Endodermal cell (in vitro differentiated cells): ENCODE data around the gene IFT88. TPM values are rescaled to one million over a fixed set of nuclear protein-coding genes. Genes with fewer than 3 reads are reported as not detected.

Experiments used
- DNase-seq: peaks from one replicate; pipeline ENCODE4 v3.0.0-alpha.2; 2017
- H3K27ac ChIP-seq: 2 replicates; pipeline ENCODE4 v1.5.1; 2013; ENCODE audit warnings: mild to moderate bottlenecking, low read depth, low read length, moderate library complexity
- H3K27me3 ChIP-seq: 2 replicates; pipeline ENCODE4 v1.6.1; 2013; ENCODE audit warnings: mild to moderate bottlenecking, low read length, moderate library complexity; ENCODE audit not compliant: insufficient read depth, control insufficient read depth, poor library complexity, severe bottlenecking
- H3K36me3 ChIP-seq: 2 replicates; pipeline ENCODE4 v1.7.0; 2013; ENCODE audit warnings: mild to moderate bottlenecking, low read length, moderate library complexity; ENCODE audit not compliant: control insufficient read depth, insufficient read depth
- H3K4me1 ChIP-seq: one replicate; pipeline ENCODE4 v1.7.0; 2013; ENCODE audit warnings: low read length; ENCODE audit not compliant: control insufficient read depth, insufficient read depth
- H3K4me3 ChIP-seq: 2 replicates; pipeline ENCODE4 v1.5.1; 2013; ENCODE audit warnings: mild to moderate bottlenecking, low read length, moderate library complexity
- H3K9ac ChIP-seq: 2 replicates; pipeline ENCODE4 v1.6.1; 2013; ENCODE audit warnings: mild to moderate bottlenecking, low read length, moderate library complexity; ENCODE audit not compliant: poor library complexity, severe bottlenecking; ENCODE audit errors: extremely low read depth
- H3K9me3 ChIP-seq: 2 replicates; pipeline ENCODE4 v1.6.1; 2013; ENCODE audit warnings: mild to moderate bottlenecking, low read length, moderate library complexity; ENCODE audit not compliant: control insufficient read depth
- H3K27ac Mint-ChIP-seq: 2 replicates; pipeline ENCODE4 v1.8.0; 2020; ENCODE audit warnings: mixed read lengths
- H3K27me3 Mint-ChIP-seq: 2 replicates; pipeline ENCODE4 v1.8.0; 2021; ENCODE audit warnings: mild to moderate bottlenecking, mixed read lengths; ENCODE audit not compliant: insufficient read depth
- H3K36me3 Mint-ChIP-seq: 2 replicates; pipeline ENCODE4 v1.8.0; 2020; ENCODE audit warnings: low read depth, mixed read lengths
- H3K4me1 Mint-ChIP-seq: 2 replicates; pipeline ENCODE4 v1.8.0; 2020; ENCODE audit warnings: mixed read lengths
- H3K4me3 Mint-ChIP-seq: 2 replicates; pipeline ENCODE4 v1.8.0; 2020; ENCODE audit warnings: mild to moderate bottlenecking, moderate library complexity, mixed read lengths
- H3K9me3 Mint-ChIP-seq: 2 replicates; pipeline ENCODE4 v1.8.0; 2020; ENCODE audit warnings: mild to moderate bottlenecking, mixed read lengths
- WGBS, 2 experiments: methylation state at CpG; one replicate each; pipeline versions ENCODE4 v1.1.5 to v1.1.7; 2013; ENCODE audit warnings: missing lambda C conversion rate in 2 of 2, mixed read lengths in 1 of 2; ENCODE audit not compliant: insufficient coverage in 1 of 2, insufficient read length in 1 of 2; 5-methylcytosine and 5-hydroxymethylcytosine counted together
- total RNA-seq, 2 donors: library from RNA; stranded (reverse); fragmentation: NEBNext Ultra II Directional in 1 of 2; extraction: Animal tissue kit (Norgen Biotek cat#: 25700) in 1 of 2; gene quantifications; 2 replicates in 1 of 2; 3 replicates in 1 of 2; pipeline ENCODE4 v1.2.1, GENCODE V29; 2021
- TF ChIP-seq, protein P1 (sequence below): fragments of 200-600 bp; sonication (generic); conservative IDR thresholded peaks from 2 replicates; pipeline ENCODE4 v1.5.0; 2021; ENCODE audit warnings: antibody characterized with exemption, mild to moderate bottlenecking

The IFT88 gene
- total RNA-seq, 2 donors from 2014 or later: 15.2 to 18.7 TPM

DNA sequence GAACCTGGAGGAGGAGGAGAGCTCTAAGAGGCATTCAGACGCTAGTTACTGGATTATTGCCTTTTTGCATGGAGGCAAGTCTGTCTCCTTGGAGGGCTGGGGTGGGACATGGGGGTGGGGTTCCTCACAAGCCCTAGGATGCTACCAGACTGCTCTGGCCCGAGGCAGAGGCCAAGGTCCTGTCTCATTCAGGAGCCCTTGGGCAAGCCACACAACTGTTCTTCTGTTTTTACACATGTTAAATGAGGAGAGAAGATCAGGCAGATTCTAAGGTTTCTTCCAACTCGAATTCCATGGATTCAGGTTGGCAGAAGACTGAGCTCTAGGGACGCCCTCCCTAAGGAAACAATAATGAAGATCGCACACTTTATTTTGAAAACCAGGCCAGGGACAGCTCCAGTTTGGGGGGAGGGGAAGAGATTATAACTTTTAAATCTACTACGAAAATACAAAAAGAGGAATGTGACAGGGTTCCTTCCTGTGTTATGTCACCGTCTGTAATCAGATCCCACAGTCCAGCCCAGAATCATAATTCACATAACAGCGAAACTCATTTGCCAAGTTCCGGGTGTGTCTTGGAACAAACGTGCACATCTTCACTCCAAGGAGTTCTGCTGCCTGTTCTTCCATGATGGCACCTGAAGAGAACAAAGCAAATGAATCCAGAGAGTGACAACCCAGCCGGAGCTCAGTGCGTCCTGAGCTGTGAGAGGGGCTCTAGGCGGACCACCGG, 161.8 kb downstream of the IFT88 start:
- WGBS, 2 experiments: 94 to 99% methylated on average over 8 to 14 of the region's 14 CpGs
- H3K9ac ChIP-seq: no peak overlapping the region
- peaks cover 6% of the 10 kb centered on the region for H3K27me3 Mint-ChIP-seq
- H3K27ac ChIP-seq: no peak overlapping the region
- H3K4me1 ChIP-seq: no peaks in the 10 kb centered on the region
- no peaks in the 10 kb centered on the region for H3K9me3 ChIP-seq
- DNase-seq: no peak
- peaks cover 2% of the 10 kb centered on the region for H3K36me3 Mint-ChIP-seq
- H3K4me3 Mint-ChIP-seq: no peak overlapping the region
- TF ChIP-seq, protein P1, sequence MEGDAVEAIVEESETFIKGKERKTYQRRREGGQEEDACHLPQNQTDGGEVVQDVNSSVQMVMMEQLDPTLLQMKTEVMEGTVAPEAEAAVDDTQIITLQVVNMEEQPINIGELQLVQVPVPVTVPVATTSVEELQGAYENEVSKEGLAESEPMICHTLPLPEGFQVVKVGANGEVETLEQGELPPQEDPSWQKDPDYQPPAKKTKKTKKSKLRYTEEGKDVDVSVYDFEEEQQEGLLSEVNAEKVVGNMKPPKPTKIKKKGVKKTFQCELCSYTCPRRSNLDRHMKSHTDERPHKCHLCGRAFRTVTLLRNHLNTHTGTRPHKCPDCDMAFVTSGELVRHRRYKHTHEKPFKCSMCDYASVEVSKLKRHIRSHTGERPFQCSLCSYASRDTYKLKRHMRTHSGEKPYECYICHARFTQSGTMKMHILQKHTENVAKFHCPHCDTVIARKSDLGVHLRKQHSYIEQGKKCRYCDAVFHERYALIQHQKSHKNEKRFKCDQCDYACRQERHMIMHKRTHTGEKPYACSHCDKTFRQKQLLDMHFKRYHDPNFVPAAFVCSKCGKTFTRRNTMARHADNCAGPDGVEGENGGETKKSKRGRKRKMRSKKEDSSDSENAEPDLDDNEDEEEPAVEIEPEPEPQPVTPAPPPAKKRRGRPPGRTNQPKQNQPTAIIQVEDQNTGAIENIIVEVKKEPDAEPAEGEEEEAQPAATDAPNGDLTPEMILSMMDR: no peak
- no peaks in the 10 kb centered on the region for H3K9me3 Mint-ChIP-seq
- no peaks in the 10 kb centered on the region for H3K4me1 Mint-ChIP-seq
- H3K27ac Mint-ChIP-seq: no peak overlapping the region
- H3K27me3 ChIP-seq: no peaks in the 10 kb centered on the region
- H3K4me3 ChIP-seq: no peak overlapping the region
- no peaks in the 10 kb centered on the region for H3K36me3 ChIP-seq

DNA sequence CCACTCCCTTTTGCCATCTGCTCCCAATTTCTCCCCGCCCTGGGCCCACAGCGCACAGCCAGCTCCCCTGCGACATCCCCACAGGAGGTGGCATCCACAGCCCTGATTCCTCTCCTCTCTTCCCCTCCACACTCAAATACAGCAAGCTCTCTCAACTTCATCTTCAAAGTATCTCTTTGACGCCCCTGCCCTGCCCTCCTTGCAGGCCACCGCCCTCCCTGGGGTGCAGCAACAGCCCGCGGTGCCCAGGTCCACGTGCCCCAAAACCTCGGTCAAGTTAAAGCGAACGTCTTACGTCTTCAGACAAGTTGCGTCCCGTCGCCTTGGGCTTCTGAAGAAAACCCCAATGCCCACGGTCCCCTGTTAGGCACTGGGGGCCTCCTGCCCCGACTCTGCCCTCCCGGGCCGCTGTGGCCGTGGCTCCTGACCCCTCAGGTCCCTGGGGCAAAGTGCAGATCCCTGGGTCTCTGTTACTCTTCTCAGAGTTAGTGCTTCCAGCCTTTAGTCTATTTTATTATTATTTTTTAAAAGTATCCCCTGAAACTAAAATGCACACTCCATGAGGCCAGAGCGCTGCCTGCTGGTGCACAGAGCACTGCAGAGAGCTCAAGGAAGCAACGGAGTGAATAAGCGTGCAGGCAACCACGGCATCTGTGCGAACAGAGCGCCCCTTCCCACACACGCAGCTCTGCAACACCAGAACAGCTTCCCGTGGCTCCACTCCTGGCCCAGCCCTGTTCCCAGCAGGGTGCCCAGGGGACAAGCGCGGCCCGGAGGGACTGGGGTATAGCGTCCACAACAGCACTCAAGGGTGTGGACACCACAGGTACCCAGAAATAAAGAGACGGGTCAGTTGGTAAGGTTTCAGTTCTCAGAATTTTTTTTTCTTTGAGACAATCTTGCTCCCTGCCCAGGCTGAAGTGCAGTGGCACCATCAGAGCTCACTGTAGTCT, 163.0 kb downstream of the IFT88 start:
- no peak overlapping the region for H3K27ac ChIP-seq
- H3K27me3 ChIP-seq: no peaks in the 10 kb centered on the region
- no peak overlapping the region for H3K4me3 Mint-ChIP-seq
- H3K9ac ChIP-seq: no peak overlapping the region
- H3K27me3 Mint-ChIP-seq: no peaks in the 10 kb centered on the region
- WGBS, 2 experiments: 89 to 93% methylated on average over 20 to 33 of the region's 33 CpGs
- H3K9me3 ChIP-seq: no peaks in the 10 kb centered on the region
- H3K4me1 ChIP-seq: no peaks in the 10 kb centered on the region
- H3K9me3 Mint-ChIP-seq: no peaks in the 10 kb centered on the region
- no peak overlapping the region for H3K27ac Mint-ChIP-seq
- H3K36me3 ChIP-seq: no peaks in the 10 kb centered on the region
- no peaks in the 10 kb centered on the region for H3K4me1 Mint-ChIP-seq
- H3K4me3 ChIP-seq: no peak overlapping the region
- TF ChIP-seq, protein P1: no peak
- no peak for DNase-seq
- H3K36me3 Mint-ChIP-seq: peaks cover 2% of the 10 kb centered on the region

DNA sequence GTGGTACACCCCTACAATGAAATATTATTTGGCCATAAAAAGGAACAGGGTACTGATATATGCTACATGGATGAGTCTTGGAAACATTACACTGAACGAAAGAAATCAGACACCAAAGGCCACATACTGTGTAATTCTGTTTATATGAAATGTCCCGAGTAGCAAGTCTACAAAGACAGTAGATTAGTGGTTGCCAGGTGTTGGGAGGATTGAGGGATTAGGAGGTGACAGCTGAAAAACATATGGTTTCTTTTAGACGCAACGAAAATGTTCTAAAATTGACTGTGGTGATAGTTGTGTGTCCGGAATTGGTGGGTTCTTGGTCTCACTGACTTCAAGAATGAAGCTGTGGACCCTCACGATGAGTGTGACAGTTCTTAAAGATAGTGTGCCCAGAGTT, 171.7 kb downstream of the IFT88 start:
- H3K27me3 ChIP-seq: no peaks in the 10 kb centered on the region
- TF ChIP-seq, protein P1: no peak
- H3K4me1 ChIP-seq: no peaks in the 10 kb centered on the region
- 94% methylated on average over 5 to 6 of the region's 6 CpGs for WGBS, 2 experiments
- DNase-seq: no peak
- H3K4me3 Mint-ChIP-seq: no peak overlapping the region
- no peaks in the 10 kb centered on the region for H3K4me1 Mint-ChIP-seq
- no peak overlapping the region for H3K4me3 ChIP-seq
- no peak overlapping the region for H3K27ac ChIP-seq
- H3K36me3 Mint-ChIP-seq: peaks cover 6% of the 10 kb centered on the region
- no peaks in the 10 kb centered on the region for H3K36me3 ChIP-seq
- H3K9ac ChIP-seq: no peak overlapping the region
- no peaks in the 10 kb centered on the region for H3K9me3 ChIP-seq
- H3K27ac Mint-ChIP-seq: no peak overlapping the region
- no peaks in the 10 kb centered on the region for H3K27me3 Mint-ChIP-seq
- peaks cover 10% of the 10 kb centered on the region for H3K9me3 Mint-ChIP-seq
